Activated CD8-positive, alpha-beta memory T cell treated with anti-CD3 and anti-CD28 coated beads for 48 hours (primary cell): Measurements from ENCODE around the gene NRP2.

Experiments used
- DNase-seq, 3 experiments: peaks; one replicate each; pipeline ENCODE4 v3.0.0-alpha.2; 2020; ENCODE audit warnings: low read depth in 2 of 3, low spot score in 2 of 3

The NRP2 gene

GRCh38 chr2:205686783-205687640 lies 4.7 kb downstream of the NRP2 start:
- no peak for DNase-seq

DNA sequence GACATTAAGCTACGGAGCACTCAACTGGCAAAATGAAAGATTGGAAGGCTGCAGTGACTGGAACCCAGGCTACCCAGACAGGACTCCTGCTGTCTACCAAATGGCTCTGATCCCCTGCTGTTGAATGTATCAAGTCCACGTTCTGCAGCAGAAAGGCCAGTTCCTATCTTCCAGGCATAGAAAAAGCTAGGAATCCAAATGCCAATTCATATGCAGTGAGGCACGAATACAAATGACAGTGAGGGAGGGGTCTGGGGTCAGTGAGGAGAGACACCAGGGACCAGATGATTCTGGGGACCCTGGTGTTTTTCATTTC lies 5.3 kb downstream of the NRP2 start:
- no peak for DNase-seq

DNA sequence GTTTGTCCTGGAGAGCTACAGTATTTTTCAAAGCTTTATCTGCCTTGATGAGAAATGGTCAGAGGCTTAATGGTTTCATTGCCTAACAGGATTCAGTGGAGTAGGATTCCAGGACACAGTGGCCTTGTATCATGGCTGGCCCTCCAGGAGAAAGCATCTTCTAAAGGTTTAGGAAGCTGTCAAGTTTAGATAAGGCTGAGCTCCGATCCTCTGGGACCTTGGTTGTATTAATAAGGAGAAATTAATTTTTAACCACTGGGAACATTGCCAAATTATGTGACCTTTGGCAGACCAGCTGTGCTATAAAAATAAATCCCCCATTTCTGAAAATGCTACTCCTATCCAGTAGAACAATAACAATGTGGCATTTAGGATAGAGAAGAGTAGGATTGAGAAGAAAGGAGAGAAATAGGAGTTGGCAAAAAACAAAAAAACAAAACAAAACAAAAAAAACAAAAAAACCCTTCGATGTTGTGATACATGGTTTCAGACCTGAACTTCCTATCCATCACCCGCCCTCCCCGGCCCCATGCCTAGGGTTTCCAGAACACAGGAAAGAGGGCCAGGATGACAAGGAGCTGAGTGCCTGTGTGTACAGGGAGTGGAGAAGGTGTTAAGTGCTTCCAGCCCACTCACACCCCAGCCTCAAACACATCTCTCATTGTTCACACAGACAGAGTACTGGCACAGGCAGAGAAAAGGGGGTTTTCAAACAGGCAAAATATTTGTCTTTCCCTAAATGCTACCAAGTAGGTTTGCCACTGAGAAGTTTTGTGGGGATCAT lies 6.3 kb downstream of the NRP2 start:
- no peak for DNase-seq

DNA sequence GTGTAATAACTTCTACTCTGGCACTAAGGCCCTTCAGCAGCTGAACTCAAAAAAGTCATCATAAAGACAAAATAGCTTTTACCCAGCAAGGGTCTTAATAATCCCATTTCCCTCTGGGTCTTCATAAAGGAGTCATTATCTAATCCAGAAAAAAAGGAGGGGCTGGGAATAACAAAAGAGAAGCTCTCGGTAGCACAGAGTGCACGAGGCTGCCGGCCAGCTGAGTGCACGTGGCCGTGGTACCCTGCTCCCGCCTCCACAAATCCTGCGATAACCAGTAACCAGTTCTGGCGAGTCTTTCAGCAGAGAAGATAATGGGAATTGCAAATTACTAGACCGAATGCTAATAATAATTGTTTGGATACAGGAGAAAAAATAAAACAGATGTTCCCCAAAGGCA lies 7.5 kb downstream of the NRP2 start:
- DNase-seq: no peak

DNA sequence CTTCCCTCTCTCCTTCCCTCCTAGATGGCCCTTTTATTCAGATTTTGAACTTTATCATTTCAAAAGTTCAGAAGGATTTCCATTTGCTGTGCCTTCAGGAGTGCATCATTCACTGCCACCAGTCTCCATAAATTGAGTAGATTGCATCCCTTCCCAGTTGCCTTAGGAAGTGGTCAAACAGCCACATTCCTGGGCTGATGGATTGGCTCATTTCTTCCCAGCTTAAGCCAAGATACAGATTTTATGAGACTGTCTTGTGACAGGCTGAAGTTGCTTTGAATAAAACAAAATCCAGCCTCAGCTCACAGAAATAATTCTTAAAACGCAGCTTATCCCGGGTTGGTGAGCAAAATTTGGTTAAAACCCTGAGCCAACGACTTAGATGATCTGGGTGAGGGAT lies 9.8 kb downstream of the NRP2 start:
- DNase-seq: no peak

- no peak for DNase-seq
Measured at GRCh38 chr2:205694256-205694655, 12.0 kb downstream of the NRP2 start.

DNA sequence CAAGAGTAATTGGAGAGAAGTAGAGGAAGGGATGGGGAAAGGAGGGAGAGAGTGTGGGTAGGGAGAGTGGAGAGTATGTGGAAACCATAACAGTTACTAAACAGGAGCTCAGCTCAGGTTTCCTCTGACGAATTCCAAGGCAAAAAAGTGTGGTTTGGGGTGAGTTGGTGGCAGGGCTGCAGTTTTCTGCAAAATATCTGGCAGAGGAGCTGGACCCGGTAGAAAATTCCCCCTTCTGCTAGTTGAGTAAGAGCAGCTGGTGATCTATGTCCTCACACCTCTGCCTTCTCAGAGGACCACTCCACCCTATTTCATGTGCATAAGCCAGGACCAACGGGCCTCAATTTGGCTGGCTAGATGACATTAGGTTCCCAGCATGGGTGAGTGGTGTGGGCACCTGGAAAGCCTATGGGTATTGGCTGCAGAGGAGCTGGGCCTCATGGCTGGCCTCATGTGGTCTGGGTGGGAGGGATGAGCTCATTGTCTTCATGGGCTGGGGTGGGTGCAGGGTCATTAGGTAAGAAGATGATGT lies 13.2 kb downstream of the NRP2 start:
- no peak for DNase-seq

GRCh38 chr2:205696331-205696926 lies 14.1 kb downstream of the NRP2 start:
- no peak for DNase-seq

- no peak for DNase-seq
Measured at GRCh38 chr2:205696927-205697441, 14.7 kb downstream of the NRP2 start.

DNA sequence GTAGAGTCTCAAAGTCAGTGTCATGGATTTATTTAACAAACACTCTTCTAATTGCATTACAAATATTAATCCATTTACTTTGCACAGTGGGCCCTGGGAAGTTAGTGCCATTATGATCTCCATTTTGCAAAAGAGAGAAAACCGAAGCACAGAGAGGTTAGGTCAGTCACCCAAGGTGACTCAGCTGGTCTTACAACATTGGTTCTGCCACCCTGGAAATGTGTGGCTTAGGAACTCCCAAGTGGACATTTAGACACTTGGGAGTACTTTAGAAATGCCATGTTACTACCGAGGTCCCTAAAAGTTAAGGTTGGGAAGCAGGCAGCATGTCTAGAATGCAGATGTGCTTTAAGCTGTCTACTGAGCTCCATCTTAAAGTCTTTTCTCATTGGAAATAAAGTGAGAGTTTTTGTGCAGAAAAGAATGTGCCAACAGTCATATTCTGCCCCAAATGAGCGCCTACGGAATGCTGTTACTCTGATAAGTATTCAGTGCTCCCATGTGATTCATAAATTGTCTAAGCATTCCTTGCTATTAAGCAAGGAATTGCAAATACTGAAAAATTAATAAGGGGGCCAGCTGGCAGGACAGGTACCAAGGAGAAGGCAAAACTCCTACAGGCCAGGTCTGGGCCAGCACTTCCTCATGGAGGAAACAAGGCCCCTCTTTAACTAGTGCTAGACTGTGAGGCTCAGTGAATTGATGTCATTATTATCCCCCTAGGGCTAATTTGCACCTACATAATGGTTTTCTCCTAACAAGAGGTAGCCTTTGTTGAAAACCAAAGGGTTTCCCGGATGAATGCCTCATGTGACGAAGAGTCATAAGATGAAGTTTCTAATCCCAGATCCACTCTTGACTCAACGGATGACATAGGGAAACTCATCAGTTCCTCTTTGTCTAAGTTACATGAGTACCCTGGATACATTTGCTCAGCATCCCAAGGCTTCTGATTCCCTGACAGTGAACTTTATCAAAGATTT lies 16.3 kb downstream of the NRP2 start:
- DNase-seq: no peak

DNA sequence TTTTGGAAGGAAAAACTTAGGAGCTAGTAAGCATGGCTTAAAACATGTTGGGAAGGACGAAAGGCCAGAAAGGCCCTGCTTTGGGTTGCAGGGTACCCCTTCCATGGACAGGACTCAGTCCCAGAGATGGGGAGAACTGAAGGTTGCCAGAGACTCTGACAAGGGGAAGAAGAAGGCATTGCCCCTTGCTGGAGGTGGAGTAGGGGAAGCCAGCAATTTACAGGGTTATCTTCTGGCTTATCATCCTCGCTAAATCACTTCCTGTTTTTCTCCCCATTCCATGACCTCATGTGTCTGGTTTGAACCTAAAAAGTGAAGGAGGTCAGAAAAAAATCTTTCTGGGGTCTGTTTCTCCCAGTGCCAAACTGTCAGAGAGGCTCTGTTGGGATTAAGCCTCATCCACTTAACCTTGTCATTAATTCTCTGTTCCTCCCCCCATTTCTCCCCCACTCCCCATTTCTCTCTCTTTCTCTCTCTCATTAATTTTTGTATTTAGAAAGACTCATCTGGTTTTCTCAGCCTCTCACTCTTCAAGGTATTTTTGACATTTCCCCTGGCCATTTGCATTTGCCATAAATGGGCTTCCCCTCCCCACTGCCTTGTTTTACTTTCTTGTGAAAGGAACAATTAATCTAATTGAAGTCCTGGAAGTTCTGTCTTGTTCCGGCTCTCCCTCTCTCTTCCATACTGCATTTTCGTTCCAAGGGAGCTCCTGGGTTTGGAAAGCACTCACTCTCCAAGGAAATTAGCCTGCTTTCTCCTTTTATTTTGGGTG lies 17.4 kb downstream of the NRP2 start:
- DNase-seq: no peak

DNA sequence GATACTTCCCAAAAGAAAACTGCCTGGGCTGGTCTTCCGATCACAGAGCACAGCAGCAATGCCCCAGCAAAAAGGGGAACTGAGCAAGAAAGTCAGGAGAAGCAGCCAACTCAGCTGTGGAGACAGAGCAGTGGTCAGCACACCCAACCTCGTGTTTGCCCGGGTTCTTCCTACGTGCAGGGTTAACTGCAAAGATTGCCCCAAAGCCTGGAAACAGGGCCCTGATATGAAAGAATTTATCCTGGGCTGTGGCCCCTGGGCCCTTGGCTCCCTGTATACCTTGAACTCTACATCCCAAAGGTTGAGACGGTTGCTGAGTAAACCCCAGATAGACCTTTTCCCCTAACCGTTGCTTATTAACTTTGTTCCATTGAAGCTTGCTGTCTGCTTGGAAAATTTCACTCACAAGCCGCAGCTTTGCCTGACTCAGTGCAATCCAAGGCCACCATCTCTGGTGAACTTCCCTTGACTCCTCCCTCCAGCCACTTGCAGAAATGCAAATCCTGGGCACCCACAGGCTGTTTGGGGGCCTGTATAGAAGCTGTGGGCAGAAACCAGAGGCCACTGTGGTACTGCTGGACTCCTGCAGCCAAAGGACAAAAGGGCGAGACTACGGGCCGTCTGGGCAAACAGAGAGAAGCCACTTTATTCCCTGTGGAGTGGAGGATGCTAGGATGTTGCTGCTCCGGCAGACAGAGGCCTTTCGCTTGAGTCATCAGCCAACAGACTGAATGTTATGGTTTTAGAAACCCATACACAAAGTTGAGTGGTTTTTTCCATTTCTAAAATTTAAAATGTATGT lies 18.2 kb downstream of the NRP2 start:
- DNase-seq: no peak

DNA sequence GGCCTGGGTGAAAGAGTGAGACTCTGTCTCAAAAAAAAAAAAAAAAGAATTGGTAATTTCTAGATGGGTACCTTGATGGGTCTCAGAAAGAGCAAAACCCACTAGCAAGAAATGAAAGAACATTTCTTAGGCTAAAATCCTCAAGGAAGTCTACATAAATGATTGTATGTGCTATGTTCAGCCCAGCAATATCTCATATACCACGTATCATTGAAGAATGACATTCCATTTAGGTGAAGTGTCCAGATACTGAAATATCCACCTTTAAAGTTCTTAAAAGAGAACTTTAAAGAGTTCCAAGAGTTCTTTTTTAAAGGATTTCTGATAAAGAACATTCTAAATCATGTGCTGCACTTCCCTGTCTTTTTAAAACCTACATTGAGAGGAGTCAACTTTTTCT lies 19.2 kb downstream of the NRP2 start:
- DNase-seq: no peak

- DNase-seq: no peak
Measured at GRCh38 chr2:205702576-205702975, 20.3 kb downstream of the NRP2 start.

- DNase-seq: no peak
Measured at GRCh38 chr2:205703471-205704126, 21.3 kb downstream of the NRP2 start.

GRCh38 chr2:205704127-205704741 lies 21.9 kb downstream of the NRP2 start:
- DNase-seq: no peak

DNA sequence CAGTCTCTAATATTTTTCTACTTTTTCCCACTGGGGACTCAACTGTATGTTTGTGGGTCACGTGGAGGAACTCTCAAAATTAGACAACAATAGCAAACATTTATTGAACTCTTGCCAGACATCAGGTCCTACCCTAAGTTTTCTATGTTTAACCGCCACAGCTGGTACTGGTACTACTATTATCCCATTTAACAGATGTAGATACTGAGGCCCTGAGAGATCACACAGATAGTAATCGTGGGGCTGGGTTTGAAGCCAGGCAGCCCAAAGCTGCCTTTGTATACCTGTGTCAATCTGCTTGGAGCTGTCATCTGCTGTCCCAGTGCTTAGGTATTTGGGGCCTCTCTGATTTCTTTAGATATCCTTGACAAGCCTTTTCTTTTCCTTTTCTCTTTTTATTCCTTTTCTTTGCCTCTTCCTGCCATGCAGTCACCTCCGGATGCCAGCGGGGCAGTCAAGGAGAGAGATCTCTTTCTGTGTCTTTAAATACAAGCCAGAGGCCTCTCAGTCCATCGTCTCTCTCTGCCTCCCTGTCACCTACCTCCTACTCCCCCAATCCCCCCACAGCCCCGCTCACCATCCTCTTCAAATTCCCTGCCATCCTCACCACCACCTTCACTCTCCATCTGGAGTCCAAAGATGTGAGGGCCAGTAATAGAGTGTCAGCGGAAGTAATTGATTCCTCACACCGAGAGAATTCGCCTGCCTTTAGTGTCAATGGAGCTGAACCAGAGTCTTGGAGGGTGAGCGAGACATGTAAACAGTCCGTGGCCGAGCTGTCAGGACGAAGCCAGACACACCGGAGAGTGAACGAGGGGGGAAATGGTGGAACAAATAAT lies 23.4 kb downstream of the NRP2 start:
- DNase-seq: no peak
